ENCODE results near the gene PAK4. TPM values are rescaled to one million over a fixed set of nuclear protein-coding genes. Genes with fewer than 3 reads are reported as not detected.
"Not testable (repeated sequence)": the region's sequence is repeated elsewhere in the genome, so short reads cannot be mapped to it uniquely, and the experiment has no call there.

PAK4 gene
- total RNA-seq, result 7.5 and 7.6 TPM in 2 replicates

DNA sequence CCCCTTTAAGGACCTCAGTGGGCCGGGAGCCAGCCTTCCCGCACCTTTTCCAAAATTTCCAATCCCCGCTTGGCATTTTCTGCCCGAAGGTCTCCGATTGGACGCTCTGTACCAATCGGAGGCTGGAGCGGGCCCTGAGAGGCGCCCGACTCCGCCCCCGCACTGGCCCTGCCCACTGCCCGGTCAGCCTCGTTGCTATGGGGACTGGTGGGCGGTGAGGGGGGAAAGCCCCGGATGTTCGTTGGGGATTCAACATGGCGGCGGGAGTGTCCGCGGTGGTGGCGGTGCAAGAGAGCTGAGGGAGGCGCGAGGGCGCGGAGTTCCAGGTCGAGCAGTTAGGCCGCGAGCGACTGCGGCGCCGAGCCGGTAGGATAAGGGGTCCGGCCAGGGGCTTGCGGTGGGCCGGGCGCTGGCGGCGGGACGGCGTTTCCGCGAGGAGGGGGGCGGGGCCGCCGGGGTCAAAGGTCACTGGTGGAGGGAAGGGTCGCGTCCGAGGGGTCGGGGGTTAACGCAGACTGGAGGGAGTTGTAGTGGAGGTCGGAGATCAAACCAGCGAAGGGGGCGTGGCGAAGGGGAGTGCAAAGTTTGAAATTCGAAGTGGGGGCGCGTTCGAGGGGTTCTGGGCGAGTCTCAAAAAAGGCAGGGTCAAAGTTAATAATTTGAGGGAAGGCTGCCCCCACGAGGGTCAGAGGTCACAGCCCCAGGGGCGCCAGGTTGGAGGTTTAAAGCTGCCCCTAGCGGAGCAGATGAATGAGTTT is at the start of gene PAK4:
TSS of gene PAK4 (plus strand) at position 233 of the 758 bp plus-strand sequence. CDS start 43,768 bp downstream, outside the sequence.
- DNase-seq (ENCODE audit: low read depth, low spot score), result peak; percentile 90

DNA sequence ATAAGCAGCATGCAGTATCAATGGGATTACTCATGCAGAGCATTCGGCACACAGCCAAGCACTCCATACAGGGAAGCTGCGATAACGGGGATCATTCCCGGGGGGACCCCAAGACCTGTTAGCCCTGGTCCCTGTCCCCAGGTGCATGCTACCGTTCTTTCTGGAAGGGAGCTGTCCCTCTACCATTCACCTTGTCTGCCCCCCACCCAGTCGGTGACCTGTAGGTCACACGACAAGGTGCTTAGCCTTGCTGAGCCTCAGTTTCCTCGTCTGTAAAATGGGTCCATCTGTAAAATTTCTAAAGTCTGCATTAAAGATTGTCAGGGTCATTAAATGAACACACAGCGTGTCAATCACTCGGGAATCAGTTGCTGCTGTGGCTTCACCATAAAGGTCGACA is 48.3 kb upstream of the PAK4 start:
- DNase-seq (ENCODE audit: low read depth, low spot score), result no peak

DNA sequence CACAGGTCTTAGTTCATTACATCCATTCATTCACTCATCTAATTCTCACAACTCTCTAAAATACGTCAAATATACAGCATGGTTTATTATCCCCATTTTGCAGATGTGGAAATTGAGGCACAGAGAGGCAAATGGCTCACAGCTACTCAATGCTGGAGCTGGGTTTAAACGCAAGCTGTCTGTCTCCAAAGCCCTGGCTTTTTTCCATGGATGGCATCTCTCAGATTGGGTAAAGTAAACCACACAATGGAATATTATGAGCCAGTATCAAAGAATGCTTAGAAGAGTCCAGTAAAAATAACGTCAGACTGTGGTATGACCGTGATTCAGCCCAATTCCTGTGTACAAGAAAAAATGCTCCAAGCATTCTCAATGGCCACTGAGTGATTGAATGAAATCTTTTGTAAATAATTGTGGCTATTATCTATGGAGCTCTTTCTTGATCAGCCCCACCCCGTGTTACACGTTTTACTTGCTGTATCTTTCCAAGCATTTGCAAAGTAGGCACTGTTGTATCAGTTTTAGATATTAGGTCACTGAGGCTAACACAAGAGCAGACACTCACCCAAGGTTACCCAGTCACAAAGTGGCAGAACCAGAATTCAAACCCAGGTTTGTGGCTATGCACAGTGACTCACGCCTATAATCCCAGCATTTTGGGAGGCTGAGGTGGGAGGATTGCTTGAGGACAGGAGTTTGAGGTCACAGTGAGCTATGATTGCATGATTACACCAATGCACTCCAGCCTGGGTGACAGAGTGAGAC is 47.0 kb upstream of the PAK4 start:
- peak; percentile 71 for DNase-seq (ENCODE audit: low read depth, low spot score)

DNA sequence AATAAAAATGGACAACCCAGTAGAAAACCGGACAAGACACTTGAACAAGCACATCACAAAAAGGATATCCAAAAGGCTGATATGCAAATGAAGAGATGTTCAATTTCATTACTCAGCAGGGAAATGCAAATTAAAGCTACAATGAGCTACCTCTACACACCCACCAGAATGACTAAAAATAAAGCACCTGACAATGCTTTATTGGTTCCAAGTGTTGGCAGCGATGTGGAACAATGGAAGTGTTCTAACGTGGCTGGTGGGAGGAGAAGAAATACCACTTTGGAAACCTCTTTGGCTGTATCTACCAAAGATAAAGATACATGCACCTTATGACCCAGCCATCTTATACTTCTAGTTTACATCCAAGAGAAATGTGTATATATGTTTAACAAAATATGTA is 45.2 kb upstream of the PAK4 start:
- no peak for DNase-seq (ENCODE audit: low read depth, low spot score)

DNA sequence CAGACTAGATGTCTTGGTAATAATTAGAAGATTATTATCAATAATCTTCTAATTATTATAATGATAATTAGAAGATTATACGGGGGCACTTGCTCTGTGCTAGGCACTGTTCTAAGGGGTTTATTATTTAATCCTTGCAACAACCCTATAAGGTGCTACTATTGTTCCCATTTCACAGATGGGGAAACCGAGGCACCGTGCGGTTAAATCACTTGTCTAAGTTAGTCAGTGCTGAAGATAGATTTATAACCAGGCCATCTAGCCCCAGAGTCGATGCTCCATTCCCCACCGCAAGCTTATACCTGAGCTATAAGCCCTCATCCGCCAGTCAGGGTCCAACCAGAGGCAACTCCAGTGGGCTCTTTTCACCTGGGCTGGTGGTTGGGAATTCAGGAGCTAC is 43.4 kb upstream of the PAK4 start:
- no peak for DNase-seq (ENCODE audit: low read depth, low spot score)

DNA sequence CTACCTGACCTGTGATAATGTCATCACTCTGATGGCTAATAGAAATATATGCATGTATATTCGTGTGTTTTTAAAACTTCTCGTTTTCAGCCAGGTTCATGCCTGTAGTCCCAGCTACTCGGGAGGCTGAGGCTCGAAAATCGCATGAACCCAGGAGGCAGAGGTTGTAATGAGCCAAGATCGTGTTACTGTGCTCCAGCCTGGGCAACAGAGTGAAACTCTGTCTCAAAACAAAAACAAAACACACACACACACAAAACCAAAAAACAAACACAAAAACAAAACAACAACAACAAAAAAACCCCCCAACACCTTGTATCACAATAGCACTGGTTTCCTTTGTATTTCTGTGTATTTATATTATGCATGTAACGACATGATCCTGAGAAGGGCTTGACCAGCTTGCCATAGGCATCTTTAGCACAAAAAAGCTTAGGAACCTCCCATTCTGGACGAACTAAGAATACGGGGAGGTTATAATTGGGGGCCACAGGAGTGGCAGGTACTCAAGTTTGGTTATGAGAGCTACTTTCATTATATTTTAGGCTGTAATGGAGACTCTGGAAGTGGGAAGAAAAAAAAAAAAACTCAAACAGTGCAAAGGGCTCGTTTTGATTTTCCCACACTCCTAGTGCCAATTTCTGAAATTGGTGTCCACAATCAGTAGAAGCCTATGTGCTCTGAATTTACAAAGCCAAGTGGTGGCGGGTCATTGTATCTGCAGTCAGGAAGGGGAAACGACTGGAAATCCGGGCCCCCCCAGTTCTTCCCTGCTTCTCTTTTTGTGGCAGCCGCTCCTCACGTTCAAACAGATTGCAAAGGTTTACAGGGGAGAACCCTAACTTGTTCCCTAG is 42.6 kb upstream of the PAK4 start:
- DNase-seq (ENCODE audit: low read depth, low spot score), result no peak

DNA sequence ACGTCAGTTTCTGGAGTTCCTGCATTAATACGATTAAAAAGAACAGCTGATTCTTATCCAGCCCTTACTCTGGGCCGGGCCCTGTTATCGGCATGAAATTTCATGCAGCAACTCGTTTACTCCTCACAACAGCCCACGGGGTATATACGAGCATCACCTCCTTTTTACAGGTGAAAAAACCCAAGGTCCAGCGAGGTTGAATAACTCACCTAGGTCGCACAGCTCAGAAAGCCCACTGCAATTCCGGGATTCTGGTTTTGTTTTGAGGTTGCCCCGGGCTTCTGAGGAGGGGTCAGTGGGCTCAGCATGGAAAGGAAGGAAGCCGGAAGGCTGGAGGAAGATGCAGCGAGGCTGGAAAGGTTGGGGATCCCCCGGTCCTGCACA is 42.0 kb upstream of the PAK4 start:
- no peak for DNase-seq (ENCODE audit: low read depth, low spot score)

DNA sequence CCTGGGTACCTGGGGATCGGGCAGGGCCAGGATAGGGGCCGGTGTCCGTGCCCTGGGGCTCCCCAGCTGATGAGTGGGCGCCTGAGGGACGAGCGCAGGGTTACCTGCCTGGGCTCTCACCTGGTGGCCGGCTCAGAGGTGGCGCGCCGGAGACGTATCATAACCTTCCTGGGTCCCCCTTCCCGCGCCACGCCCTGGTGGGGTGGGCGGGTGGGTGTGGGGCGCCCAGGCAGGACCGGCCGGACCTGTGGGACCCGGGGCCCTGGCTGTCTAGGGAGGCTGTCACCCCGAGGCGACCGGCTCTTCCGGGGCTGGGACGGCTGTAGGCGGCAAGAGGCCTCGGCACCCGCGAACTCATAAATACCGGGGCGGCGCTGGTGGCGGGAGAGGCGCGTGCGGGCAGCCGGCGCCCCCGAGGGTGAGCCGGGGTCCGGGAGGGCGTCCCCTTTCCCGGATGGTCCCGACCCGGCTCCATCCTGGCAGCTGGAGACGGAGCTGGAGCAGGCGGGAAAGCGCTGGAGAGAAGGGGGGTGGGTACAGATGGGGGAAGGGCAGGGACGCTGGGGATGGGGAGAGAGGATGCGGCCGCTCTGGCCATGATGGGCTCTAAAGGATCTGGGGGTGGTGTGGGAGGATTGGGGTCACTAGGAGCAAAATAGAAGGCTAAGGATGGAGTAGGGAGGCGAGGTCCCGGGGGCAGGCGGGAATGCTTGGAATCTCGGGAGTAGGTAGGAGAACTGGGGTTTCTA is 41.4 kb upstream of the PAK4 start, which contains the start of gene ACP7:
TSS of gene ACP7 (plus strand) at position 386 of the 749 bp plus-strand sequence. CDS start 902 bp downstream, outside the sequence.
- DNase-seq (ENCODE audit: low read depth, low spot score), result no peak

DNA sequence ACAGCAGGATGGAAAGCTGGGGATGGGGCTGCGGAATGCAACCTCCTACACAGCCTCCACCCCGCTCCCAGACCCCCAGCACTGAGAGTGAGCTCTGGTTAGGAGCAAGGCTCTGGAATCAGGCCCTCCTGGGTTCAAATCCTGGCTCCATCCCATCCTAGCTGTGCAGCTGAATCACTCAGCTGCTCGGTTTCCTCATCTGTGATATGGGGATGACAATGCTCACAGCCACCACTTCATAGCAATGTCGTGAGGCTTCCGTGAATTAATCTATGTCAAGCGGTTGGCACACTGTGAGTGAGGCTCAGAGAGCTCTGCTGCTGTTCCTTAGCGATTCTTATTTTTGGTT is 40.9 kb upstream of the PAK4 start:
- no peak for DNase-seq (ENCODE audit: low read depth, low spot score)

DNA sequence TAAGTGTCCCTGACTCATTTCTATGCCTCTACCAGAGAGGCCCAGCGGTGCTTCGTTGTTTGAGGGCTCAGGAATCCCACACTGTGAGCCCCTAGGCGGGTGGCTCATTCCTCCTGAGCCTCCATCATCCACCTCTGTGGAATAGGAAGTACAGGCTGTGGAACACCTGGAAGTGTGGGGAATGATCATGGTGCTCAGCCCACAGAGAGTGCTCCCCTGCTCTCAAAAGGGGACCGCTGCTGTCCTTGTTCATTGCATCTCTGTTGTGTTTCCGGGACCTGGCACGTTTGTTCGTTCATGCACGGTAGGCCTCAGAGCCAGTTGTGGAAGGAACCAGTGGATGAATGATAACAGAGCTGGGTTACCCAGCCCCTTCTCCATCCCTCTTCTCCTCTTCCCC is 40.2 kb upstream of the PAK4 start:
- no peak for DNase-seq (ENCODE audit: low read depth, low spot score)

DNA sequence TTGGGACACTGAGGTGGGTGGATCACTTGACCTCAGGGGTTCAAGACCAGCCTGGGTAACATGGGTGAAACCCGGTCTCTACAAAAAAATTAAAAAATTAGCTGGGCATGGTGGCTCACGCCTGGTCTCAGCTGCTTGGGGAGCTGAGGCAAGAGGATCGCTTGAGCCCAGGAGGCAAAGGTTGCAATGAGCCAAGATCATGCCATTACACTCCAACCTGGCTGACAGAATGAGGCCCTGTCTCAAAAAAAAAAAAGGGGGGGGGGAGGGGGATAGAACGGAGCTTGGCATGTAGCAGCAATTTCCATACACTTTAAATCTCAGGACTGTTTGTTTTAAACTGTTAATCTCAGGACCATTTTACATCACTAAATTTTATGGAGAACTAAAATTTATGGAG is 39.2 kb upstream of the PAK4 start:
- DNase-seq (ENCODE audit: low read depth, low spot score), result no peak

DNA sequence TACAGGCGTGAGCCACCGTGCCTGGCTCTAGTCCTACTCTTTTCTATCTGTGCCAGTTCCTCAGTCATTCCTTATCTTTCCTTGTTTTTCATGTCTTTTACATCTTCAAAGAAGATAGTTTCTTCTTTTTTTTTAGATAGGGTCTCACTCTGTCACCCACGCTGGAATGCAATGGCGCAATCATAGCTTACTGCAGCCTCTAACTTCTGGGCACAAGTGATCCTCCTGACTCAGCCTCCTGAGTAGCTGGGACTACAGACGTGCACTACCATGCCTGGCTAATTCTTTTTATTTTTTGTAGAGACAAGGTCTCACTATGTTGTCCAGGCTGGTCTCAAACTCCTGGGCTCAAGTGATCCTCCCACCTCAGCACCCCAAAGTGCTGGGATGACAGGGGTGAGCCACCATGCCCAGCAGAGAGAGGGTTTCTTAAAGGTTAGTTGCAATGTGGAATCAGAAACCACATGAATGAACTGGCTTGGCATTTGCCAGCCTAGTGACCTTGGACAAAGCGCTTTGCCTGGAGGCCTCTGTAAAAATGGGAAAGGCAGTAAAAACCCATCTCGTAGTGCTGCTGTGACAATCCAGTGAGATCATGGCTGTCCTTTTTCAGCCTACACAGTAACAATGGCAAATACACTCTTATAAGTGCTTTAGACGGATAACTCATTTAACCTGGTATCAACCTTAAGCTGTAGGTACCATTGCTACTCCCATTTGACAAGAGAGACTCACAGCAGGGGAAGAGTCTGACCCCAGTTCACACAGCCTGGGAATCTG is 37.5 kb upstream of the PAK4 start:
- DNase-seq (ENCODE audit: low read depth, low spot score), result no peak

DNA sequence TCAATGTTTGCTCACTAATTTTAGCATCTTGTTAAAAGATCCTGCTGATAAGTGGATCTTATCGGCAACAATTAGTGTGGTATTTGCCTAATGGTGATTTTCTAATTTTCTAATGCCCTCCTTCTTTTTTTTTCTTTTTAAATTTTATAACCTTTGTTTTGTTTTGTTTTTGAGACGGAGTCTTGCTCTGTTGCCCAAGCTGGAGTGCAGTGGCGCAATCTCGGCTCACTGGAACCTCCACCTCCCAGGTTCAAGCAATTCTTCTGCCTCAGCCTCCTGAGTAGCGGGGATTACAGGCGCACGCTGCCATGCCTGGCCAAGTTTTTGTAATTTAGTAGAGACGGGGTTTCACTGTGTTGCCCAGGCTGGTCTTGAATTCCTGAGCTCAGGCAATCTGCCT is 35.6 kb upstream of the PAK4 start:
- not testable (repeated sequence) for DNase-seq (ENCODE audit: low read depth, low spot score)

DNA sequence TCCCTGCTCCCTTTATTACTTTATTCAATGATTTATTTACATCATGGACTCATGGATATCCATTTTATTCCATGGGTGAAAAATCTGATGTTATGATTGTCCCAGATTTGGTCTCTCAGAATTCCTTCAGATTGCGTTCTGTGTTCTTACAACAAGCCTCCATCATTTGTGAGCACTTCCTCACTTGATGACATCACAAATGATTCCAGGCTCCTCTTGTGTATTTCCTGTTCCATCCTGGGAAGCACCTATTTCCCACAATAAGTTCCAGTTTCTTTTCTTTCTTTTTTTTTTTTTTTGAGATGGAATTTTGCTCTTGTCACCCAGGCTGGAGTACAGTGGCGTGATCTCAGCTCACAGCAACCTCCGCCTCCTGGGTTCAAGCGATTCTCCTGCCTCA is 34.7 kb upstream of the PAK4 start:
- DNase-seq (ENCODE audit: low read depth, low spot score), result no peak

DNA sequence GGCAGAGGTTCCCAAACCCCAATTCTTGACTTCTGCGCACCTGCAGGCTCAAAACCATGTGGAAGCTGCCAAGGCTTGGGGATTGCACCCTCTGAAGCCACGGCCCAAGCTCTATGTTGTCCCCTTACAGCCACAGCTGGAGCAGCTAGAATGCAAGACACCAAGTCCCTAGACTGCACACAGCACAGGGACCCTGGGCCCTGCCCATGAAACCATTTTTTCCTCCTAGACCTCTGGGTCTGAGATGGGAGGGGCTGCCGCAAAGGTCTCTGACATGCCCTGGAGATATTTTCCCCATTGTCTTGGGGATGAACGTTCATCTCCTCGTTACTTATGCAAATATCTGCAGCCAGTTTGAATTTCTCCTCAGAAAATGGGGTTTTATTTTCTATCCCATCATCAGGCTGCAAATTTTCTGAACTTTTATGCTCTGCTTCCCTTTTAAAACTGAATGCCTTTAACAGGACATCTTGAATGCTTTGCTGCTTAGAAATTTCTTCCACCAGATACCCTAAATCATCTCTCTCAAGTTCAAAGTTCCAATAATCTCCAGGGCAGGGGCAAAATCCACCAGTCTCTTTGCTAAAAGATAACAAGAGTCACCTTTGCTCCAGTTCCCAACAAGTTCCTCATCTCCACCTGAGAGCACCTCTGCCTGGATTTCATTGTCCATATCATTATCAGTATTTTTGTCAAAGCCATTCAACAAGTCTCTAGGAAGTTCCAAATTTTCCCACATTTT is 29.6 kb upstream of the PAK4 start:
- not testable (repeated sequence) for DNase-seq (ENCODE audit: low read depth, low spot score)

DNA sequence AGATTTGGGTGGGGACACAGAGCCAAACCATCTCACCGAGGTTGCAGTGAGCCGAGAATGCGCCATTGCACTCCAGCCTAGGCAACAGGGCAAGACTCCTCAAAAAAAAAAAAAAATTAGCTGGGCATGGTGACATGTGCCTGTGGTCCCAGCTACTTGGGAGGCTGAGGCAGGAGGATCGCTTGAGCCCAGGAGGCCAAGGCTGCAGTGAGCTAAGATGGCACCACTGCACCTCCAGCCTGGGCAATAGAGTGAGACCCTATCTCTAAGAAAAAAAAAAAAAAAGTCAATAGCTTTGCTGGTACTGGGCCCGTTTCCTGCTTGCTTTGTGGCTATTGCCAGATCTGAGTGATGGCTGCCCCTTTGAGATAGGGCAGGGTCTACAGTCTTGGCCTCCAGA is 28.3 kb upstream of the PAK4 start:
- DNase-seq (ENCODE audit: low read depth, low spot score), result no peak

DNA sequence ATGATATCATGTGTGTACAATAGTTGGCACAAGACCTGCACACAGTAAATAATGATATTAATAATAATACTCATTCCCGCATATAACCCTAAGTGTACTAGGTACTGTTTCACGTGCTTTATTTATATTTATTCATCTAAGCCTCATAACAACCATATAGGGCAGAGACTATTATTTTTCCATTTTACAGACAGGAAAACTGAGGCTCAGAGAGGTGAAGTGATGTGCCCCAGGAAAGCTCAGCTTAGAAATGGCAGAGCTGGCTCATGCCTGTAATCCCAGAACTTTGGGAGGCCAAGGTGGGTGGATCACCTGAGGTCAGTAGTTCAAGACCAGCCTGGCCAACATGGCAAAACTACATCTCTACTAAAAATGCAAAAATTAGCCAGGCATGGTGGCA is 27.9 kb upstream of the PAK4 start:
- no peak for DNase-seq (ENCODE audit: low read depth, low spot score)

DNA sequence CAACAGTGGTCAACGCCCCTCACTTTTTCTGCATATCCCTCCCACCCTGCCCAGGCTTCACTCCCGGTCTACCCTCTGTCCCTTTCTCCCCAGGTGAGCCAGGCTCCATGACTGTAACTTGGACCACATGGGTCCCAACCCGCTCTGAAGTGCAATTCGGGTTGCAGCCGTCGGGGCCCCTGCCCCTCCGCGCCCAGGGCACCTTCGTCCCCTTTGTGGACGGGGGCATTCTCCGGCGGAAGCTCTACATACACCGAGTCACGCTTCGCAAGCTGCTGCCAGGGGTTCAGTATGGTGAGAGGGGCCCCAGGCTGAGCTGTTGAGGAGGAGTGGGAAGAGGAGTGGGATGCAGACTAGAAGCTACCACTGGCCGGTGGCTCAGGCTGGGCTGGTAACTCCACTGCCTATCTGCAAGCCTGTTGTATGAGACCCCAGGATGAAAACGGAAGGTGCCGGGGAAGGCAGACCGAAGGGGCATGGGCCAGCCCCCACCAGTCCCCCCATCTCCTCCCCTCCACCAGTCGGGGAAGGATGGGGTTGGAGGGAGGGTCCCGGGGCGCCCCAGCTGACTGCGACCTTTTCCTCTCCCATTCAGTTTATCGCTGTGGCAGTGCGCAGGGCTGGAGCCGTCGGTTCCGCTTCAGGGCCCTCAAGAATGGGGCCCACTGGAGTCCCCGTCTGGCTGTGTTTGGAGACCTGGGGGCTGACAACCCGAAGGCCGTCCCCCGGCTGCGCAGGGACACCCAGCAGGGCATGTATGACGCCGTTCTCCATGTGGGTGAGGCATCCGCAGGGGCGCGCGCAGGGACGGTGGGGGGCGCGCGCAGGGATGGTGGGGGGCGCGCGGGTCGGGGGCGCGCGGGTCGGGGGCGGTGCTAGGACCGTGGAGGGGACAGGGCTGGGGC is 27.0 kb upstream of the PAK4 start:
- DNase-seq (ENCODE audit: low read depth, low spot score), result no peak

DNA sequence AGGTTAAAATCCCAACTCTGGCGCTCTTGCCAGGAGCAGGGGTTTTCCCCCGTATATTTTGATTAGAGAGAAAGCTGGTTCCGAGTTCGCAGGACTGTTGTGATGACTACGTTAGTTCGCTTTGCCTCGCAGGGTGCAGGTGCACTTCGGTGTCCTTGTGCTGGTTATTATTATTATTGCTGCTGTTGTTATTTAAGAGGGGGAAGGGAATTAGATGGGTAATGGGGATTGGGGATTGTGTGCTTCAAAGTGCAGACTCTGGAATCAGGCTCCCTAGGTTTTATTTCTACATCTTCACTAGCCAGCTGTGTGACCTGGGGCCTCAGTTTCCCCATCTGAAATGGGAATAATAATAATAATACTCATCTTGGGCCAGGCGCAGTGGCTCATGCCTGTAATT is 26.2 kb upstream of the PAK4 start:
- DNase-seq (ENCODE audit: low read depth, low spot score), result no peak
